Right forelimb (tissue), 1 donor: Measurements from ENCODE around the gene FATE1.
A peak's percentile ranks its signal among the peaks of the same experiment; 100 is the strongest.
"Not testable (repeated sequence)": the region's sequence is repeated elsewhere in the genome, so short reads cannot be mapped to it uniquely, and the experiment has no call there.

Source experiments
- DNase-seq: peaks from one replicate; pipeline ENCODE4 v3.0.0-alpha.2; 2018

Gene FATE1

GRCh38 chrX:151715752-151716151, at the start of gene FATE1:
Gene FATE1 (plus strand): TSS chrX:151716035. CDS start chrX:151716120, 85 bp downstream.
- DNase-seq: no peak

DNA sequence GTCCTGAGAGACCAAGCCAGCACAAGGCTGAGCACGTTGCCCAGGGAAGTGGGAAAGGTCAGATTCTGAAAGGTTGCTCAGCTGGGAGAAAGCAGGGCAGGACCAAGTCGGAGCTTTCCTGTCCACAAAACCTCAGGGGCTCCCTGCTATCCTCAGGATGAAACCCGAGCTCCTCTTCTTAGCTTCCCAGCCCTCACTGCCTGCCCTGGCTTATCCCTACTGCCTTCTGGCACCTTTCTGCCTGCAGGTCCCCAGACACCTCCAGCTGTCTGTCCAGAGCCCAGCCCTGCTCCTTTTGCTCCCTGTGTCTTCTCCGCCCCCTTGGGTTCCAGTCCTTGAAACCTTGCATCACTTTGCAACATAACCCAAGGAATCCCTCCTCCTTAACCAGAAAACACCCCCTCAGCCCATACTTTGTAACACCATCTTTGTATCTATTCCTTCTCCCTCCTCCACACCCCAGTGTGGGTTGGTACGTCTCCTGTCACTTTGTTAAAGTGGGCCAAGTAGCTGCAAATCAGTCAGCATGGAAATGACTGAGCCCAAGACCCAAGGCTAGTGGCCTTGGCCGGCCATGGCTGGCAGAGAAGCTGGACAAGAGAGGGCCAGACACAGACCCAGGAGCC, 40.6 kb upstream of the FATE1 start:
- no peak for DNase-seq

- DNase-seq: no peak
Measured at GRCh38 chrX:151676196-151676595, 39.6 kb upstream of the FATE1 start.

DNA sequence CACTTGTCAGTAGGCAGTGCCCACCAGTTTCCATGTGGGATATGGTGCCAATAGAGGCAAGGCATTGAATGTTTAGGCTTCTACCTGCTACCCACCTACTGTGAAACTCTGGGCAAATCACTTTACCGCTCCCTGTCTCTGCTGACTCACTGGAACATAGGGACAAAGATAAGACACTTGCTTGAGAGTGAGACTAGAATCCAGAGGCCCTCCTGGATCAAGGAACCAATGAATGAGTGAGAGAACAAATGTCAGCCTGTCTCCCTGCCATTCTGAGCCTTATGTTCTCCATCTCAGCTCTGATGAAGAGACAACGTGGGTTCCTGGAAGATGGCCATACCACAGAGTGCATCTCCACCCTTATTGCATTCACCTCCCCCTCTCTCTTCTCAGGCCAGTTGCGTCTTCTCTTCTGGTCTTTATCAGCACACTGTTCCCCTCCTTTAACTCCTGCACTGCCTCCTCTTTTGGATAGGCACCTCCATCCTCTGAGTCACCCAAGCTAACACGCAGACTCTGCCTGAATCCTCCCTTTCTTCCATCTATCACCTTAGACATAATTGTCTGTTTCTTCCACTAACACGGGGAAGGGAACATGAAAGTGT, 35.9 kb upstream of the FATE1 start:
- no peak for DNase-seq

GRCh38 chrX:151680805-151681204, 35.0 kb upstream of the FATE1 start:
- peak; percentile 57 for DNase-seq

DNA sequence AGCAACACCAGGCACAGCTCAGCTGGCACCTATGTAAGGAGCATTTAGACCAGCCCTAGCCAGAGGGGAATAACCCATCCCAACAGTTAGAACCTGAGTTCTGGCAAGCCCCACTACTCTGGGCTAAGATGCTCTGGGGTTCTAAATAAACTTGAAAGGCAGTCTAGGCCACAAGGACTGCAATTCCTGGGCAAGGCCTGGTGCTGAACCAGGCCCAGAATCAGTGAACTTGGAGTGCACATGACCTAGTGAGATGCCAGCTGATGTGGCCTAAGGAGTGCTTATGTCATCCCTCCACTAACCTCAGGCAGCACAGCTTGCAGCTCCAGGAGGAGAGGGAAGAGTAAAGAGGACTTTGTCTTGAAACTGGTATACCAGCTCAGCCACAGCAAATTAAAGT, 28.2 kb upstream of the FATE1 start:
- no peak for DNase-seq

- no peak for DNase-seq
Measured at GRCh38 chrX:151688695-151689094, 27.1 kb upstream of the FATE1 start.

DNA sequence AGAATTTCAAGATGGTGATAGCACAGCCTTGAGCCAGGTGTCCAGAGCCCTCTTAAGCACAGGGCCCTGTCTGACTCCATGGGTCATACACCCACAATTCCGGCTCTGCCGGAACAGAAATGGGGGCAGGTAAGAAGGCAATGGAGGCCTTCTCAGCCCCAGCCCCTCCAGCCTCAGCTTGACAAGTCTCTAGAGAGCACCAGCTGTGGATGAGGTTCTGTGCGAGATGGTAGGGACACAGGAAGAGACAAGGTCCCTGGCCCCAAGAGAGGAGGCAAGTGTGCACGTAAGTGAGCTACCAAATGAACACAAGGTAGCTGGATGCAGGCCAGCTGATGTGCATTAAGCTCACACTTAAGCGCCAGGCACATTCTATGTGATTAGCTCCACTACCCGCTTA, 23.0 kb upstream of the FATE1 start:
- DNase-seq: no peak

DNA sequence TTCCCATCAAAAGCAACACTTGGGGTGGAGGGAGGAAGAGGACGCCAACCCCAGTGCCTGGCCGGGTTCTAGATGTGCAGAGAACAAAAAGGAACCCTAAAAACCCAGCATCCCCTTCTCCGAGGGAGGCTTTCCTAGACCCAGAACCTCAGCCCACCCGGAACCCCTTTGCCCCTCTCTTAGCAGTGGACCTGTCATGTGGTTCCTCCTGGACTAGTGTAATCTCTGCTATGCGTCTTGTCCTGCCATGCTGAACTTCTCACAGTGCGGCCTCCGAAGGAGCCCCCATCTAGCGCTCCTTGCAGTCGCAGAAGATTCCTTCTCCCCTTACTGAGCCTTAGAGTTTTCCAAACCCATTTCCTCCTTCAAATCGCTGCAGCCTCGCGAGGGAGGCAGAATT, 21.7 kb upstream of the FATE1 start:
- DNase-seq: no peak

DNA sequence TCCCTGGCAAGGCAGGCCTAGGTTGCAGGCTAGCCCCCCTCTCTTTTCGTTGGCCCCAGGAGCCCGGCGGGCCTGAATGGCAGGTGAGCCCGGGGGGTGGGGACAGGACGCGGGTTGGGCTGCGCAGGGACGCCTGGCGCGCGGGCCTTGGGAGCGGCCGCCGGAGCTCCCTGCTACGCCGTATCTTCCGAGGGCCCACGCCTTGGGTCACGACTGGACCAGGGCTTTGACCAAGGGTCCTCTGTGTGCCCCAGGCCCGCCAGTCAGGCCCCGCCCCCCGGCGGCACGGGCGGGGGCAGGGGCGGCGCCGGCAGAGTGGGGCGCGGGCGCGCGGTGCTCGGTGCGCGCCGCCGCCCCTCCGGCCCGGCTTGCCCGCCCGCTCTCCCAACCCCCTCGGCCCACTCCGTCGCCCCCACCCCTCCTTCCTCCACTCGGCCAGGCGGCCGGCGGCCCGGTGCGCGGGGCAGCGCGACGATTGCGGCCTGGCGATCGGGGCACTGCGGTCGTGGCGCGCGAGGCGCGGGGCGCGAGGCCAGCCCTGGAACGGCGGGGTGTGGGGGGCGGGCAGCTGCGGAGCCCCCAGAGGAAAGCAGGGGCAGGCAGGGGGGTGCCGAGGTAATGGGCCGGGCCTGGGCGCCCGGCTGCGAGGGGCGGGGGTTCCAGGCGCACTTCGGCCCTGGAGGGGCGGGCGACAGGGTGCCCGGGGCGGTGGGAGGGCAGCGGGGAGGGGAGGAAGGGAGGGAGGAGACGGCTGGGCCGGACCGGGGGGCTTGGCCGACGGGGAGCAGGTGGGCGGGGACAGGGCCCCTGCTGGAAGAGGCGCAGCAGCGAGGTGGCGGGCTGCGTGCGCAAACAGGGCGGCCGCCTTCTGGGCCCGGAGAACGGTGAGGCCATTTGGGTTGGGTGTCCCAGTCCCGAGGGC, 20.9 kb upstream of the FATE1 start, which contains the start of gene PRRG3:
Gene PRRG3, plus strand, starts transcription at position 798 of the 922 bp plus-strand sequence. CDS start 3,357 bp downstream, outside the sequence.
- DNase-seq: peak; percentile 75

DNA sequence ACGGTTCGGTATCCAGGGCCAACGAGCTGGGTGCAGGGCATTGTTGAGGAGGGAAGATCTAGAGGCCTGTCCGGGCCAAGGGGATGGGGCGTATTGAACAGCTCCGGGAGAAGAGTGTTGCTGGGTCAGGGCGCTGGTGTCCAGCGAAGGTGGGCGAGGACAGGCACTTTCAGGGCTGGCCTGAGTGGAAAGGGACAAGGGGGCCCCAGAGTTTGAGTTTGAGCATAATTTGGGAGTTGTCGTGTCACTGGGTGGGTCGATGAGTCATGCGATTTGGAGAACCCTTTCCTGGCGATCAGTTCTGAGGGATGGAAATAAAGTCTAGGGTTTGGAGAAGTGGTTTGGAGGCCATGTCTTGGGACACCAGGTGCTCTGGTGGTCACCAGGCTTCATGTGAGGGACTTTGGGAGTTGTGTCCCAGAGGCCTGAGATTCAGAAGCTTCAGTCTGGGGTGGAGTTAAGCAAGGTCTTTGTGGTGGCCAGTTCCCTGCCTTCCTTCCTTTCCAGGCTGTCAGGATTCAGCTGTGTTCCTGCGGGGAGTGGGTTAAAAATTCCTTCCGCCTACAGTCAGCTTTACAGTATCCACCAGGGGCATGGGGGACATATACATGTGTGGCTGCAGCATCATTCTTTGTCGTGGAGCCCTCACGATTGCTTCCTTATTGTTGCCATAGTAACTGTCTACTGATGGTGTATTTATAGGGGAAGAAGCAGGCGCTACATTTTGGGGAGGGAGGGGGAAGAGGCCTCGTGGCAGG, 20.1 kb upstream of the FATE1 start:
- DNase-seq: peak; percentile 48

DNA sequence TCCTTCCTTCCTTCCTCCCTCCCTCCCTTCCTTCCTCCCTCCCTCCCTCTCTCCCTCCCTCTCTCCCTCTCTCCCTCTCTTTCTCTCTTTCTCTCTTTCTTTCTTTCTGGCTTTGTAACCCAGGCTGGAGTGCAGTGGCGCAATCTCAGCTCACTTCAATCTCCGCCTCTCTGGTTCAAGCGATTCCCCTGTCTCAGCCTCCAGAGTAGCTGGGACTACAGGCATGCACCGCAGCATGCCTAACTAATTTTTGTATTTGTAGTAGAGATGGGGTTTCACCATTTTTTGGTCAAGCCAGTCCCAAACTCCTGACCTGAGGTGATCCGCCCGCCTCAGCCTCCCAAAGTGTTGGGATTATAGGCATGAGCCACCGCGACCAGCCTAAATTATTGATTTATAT, 18.8 kb upstream of the FATE1 start:
- DNase-seq: not testable (repeated sequence)

DNA sequence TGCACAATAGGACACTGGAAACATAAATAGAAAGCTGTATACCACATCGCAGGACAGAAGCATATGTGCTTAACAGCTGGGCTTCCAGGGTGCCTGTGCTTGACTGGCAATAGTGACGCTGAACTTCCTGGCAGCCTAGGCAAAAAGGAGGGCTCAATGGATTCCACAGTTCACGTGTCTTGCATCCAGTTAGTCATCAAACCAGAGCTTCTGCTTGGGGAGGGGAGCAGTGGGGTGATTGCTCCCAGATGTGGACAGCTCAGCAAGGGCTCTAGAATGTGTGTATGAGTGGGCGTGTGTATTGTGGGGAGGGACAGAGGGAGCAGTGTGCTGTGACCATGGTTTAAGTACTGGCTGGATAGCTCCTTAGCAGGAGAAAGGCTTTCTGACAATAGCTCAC, 18.3 kb upstream of the FATE1 start:
- peak; percentile 78 for DNase-seq

DNA sequence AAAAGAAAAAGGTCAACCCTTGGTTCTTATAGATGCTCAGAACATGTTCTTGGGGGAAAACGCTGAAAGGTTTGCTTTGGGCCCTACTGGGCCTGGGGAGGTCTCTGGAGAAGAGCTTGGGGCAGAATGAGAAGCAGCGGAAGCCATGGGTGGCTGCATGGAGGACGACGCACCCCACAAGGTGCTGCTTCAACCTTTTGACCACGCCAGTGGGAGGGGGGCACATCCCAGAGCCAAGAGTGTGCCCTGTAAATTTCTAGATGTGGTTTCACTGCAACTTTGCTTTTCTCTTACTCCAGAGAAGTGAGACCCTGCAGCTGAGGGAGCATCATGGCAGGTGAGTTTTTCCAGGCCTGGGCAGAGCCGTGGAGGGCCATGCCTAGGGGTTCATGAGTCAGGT, 17.4 kb upstream of the FATE1 start:
- DNase-seq: no peak

DNA sequence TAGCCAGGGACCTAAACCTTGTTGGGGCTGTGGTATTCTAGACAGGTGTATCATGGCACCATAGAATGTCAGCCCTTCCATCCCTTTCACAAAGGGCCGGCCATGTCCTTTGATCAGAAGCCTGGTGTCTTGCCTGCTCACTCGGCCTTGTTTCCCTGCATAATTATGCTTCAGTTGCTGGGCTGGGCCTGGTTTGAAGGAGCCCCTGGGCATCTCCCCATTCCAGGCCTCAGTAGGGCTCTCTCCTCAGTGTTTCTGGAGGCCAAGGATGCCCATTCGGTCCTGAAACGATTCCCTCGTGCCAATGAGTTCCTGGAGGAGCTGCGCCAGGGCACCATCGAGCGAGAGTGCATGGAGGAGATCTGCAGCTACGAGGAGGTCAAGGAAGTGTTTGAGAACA, 16.1 kb upstream of the FATE1 start:
- DNase-seq: no peak

GRCh38 chrX:151700581-151700980, 15.3 kb upstream of the FATE1 start:
- no peak for DNase-seq

- no peak for DNase-seq
Measured at GRCh38 chrX:151701071-151701470, 14.8 kb upstream of the FATE1 start.

GRCh38 chrX:151701531-151701930, 14.3 kb upstream of the FATE1 start:
- DNase-seq: no peak

DNA sequence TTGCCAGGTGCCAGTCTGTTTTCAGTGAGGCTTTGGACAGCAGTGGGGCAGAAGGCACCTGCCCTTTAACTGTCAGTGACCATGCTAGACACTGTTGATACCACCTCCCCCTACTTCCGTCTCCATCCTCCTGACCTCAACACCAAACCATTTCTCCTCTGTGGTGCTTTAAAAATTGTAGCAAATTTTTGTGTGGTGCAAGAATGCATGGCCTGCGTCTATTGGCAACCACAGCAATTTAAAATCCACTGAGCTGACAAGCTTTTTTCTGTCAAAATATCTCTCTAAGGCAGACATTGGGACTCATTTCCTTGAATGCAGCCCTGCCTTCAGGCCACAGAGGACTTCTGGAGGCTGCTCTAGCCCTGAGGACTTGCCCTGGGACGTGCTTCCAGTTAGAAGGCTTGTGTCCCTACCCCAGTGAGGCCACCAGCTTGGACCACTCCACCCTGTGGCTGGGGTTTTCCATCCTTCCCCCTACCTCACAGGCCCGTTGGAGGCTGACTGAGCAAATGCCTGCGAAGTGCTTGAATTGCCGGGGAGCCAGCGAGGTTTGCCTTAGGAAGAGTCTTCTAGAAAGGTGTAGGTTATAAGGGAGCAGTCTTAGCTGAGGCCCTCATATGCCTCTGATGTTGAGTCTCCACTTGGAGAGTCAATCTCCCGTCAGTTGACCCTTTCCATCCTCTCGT, 13.7 kb upstream of the FATE1 start:
- no peak for DNase-seq

GRCh38 chrX:151702741-151703340, 13.0 kb upstream of the FATE1 start:
- no peak for DNase-seq

DNA sequence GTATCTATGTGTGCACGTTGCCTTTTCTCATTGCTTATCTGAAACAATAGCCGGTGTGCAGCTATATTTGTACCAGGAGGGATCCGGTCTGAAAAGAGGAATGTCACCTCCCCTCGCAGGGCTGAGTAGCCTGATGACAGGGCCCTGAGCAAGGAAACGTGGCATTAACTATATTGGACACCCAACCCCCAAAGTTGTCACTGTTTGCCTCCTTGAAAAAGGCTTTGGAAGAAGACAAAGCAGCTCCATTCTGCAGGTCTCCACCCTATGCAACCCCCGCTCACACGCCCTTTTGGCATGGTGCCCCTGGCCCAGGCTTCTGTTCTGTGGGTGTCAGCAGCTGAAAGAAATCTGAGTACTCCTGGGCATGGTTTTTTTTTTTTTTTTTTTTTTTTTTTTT, 12.3 kb upstream of the FATE1 start:
- peak; percentile 83 for DNase-seq
